HL-60 (cell line): Measurements from ENCODE around the gene USP3.

Source experiments
- DNase-seq, 2 experiments: peaks; one replicate each; pipeline ENCODE4 v3.0.0-alpha.2; 2010 to 2020; ENCODE audit warnings: low read depth in 1 of 2, low spot score in 1 of 2
- H3K27ac ChIP-seq: fragments of 250-450 bp; sonication (Bioruptor Pico); replicated peaks from 2 replicates; pipeline ENCODE4 v1.5.1; 2020; ENCODE audit warnings: mild to moderate bottlenecking, moderate library complexity
- H3K27me3 ChIP-seq: fragments of 250-450 bp; sonication (Bioruptor Pico); 2 replicates; pipeline ENCODE4 v1.5.1; 2021; ENCODE audit warnings: mild to moderate bottlenecking, moderate library complexity; ENCODE audit not compliant: insufficient read depth, poor library complexity, severe bottlenecking
- H3K4me3 ChIP-seq: replicated peaks from 2 replicates; pipeline ENCODE4 v1.5.1; 2011; ENCODE audit warnings: mild to moderate bottlenecking, control low read depth, low read length; ENCODE audit not compliant: insufficient read depth
- CTCF ChIP-seq: IDR thresholded peaks from one replicate; pipeline ENCODE4 v1.5.1; 2011; ENCODE audit warnings: low read length, control low read depth, inconsistent platforms; ENCODE audit not compliant: insufficient read depth
- GABPA ChIP-seq: IDR thresholded peaks from 2 replicates; pipeline ENCODE4 v1.6.1; 2012; ENCODE audit warnings: low read depth
- POLR2AphosphoS5 ChIP-seq: IDR thresholded peaks from 2 replicates; pipeline ENCODE4 v1.6.1; 2012; ENCODE audit warnings: low read depth
- REST ChIP-seq: IDR thresholded peaks from 2 replicates; pipeline ENCODE4 v1.6.1; 2012; ENCODE audit warnings: low read depth; ENCODE audit not compliant: insufficient replicate concordance
- SPI1 ChIP-seq: IDR thresholded peaks from 2 replicates; pipeline ENCODE4 v1.6.1; 2012; ENCODE audit warnings: low read depth, mild to moderate bottlenecking, borderline replicate concordance
- long read RNA-seq: library from polyadenylated mRNA; unstranded; transcript quantifications from one replicate; pipeline ENCODE4 v2.0.0, GENCODE V29; 2020

Gene USP3
- long read RNA-seq, full-length matches to known transcripts: 169 of 237 reads
- long read RNA-seq, partial matches to known transcripts: 23 of 237 reads
- long read RNA-seq, other reads (novel, unspliced or antisense): 45 of 237 reads

GRCh38 chr15:63504247-63504978 is at the start of gene USP3:
Gene USP3, plus strand, starts transcription at chr15:63504593. Its CDS starts 147 bp downstream, at chr15:63504740.
- Histone ChIP-seq H3K4me3 (peak within 1 kb of the TSS; percentile 75), H3K27ac (peak within 1 kb of the TSS; percentile 95), H3K27me3 (no peaks in the 10 kb centered on the region)
- TF ChIP-seq CTCF: no peak
- peak; percentile 83 for TF ChIP-seq POLR2AphosphoS5
- peak; percentile 54; the same call in 1 of the 2 replicates for TF ChIP-seq GABPA
- peak; percentile 90 to 94 for DNase-seq

GRCh38 chr15:63456258-63456657 is 48.1 kb upstream of the USP3 start:
- Histone ChIP-seq H3K27ac (no peak overlapping the region), H3K27me3 (no peaks in the 10 kb centered on the region)

GRCh38 chr15:63457379-63457778 is 47.0 kb upstream of the USP3 start:
- Histone ChIP-seq H3K4me3 (no peak overlapping the region), H3K27ac (no peak overlapping the region), H3K27me3 (no peaks in the 10 kb centered on the region)
- no peak for TF ChIP-seq CTCF
- no peak for TF ChIP-seq REST
- TF ChIP-seq SPI1: no peak
- no peak for TF ChIP-seq POLR2AphosphoS5
- no peak for TF ChIP-seq GABPA
- no peak for DNase-seq

More at GRCh38 chr15:63456258-63456657, 48.1 kb upstream of the USP3 start:
- H3K4me3 ChIP-seq: no peak overlapping the region
- DNase-seq: peak in 1 of 2 experiments; percentile 64
- peak; percentile 73; the same call in 1 of the 2 replicates for TF ChIP-seq SPI1
- TF ChIP-seq GABPA: no peak
- TF ChIP-seq POLR2AphosphoS5: no peak
- TF ChIP-seq REST: no peak
- TF ChIP-seq CTCF: no peak

GRCh38 chr15:63458026-63458425 is 46.4 kb upstream of the USP3 start:
- no peaks in the 10 kb centered on the region for H3K27me3 ChIP-seq
- DNase-seq: no peak
- TF ChIP-seq GABPA: no peak
- TF ChIP-seq POLR2AphosphoS5: no peak

More at GRCh38 chr15:63458026-63458425, 46.4 kb upstream of the USP3 start:
- no peak overlapping the region for H3K27ac ChIP-seq
- H3K4me3 ChIP-seq: no peak overlapping the region
